HepG2 (cell line): ENCODE measurements around the gene TRPM5. TPM values are rescaled to one million over a fixed set of nuclear protein-coding genes. Genes with fewer than 3 reads are reported as not detected.
A peak's percentile ranks its signal among the peaks of the same experiment; 100 is the strongest.

Experiments
- BRCA1 ChIP-seq: sonication (generic); formaldehyde crosslinking; IDR thresholded peaks from 2 replicates; pipeline ENCODE4 v1.4.0; 2020; ENCODE audit warnings: missing genetic modification reagents
- LCORL ChIP-seq, 2 experiments: fragments of 450-650 bp in 1 of 2; sonication (generic) in 1 of 2; formaldehyde crosslinking in 1 of 2; IDR thresholded peaks; 2 replicates each; pipeline versions ENCODE4 v1.5.0 to v1.6.1; 2017 to 2020; ENCODE audit warnings: antibody characterized with exemption in 1 of 2, missing genetic modification reagents in 1 of 2
- PCBP2 ChIP-seq: fragments of 200-400 bp; formaldehyde crosslinking; optimal IDR thresholded peaks from 2 replicates; pipeline ENCODE3; 2018; ENCODE audit warnings: low read length, low read depth; ENCODE audit not compliant: poor library complexity, severe bottlenecking
- POLR2AphosphoS2 ChIP-seq: IDR thresholded peaks from 2 replicates; pipeline ENCODE4 v1.6.1; 2011; ENCODE audit warnings: low read depth, low read length, improper control_type of control experiment
- SNAI1 ChIP-seq: sonication (generic); formaldehyde crosslinking; IDR thresholded peaks from 2 replicates; pipeline ENCODE4 v1.5.0; 2020; ENCODE audit warnings: mild to moderate bottlenecking, missing genetic modification reagents, borderline replicate concordance
- TEAD3 ChIP-seq: optimal IDR thresholded peaks from 2 replicates; pipeline ENCODE3; 2016; ENCODE audit warnings: borderline replicate concordance
- ZBTB7B ChIP-seq: sonication (generic); formaldehyde crosslinking; IDR thresholded peaks from 2 replicates; pipeline ENCODE4 v1.4.0; 2020; ENCODE audit warnings: missing genetic modification reagents
- ZNF253 ChIP-seq: sonication (generic); formaldehyde crosslinking; IDR thresholded peaks from 2 replicates; pipeline ENCODE4 v1.8.0; 2022; ENCODE audit warnings: mild to moderate bottlenecking, missing genetic modification reagents, borderline replicate concordance
- ZNF296 ChIP-seq: sonication (generic); formaldehyde crosslinking; conservative IDR thresholded peaks from 2 replicates; pipeline ENCODE4 v1.5.0; 2020; ENCODE audit warnings: mild to moderate bottlenecking, missing genetic modification reagents
- ZNF3 ChIP-seq: IDR thresholded peaks from 2 replicates; pipeline ENCODE4 v1.7.0; 2017; ENCODE audit warnings: inconsistent platforms
- ZNF546 ChIP-seq: sonication (generic); formaldehyde crosslinking; conservative IDR thresholded peaks from 2 replicates; pipeline ENCODE4 v1.8.1; 2023; ENCODE audit warnings: mild to moderate bottlenecking, missing genetic modification reagents
- ZNF720 ChIP-seq: sonication (generic); formaldehyde crosslinking; IDR thresholded peaks from 2 replicates; pipeline ENCODE4 v1.4.0; 2020; ENCODE audit warnings: missing genetic modification reagents
- polyA plus RNA-seq, 8 experiments: library from polyadenylated mRNA; depleted of rRNA in 3 of 8; stranded (reverse) in 7 of 8; unstranded in 1 of 8; fragments of >200 nt; fragmentation: Illumina TruSeq in 4 of 8; extraction: Trizol in 4 of 8; gene quantifications; 2 replicates each; pipeline versions ENCODE4 v1.2.1 to v1.2.3, GENCODE V29; 2011 to 2016; ENCODE audit warnings: low read depth in 4 of 8, missing spikeins in 1 of 8, mixed read lengths in 1 of 8; ENCODE audit not compliant: insufficient read depth in 1 of 8
- total RNA-seq, 5 experiments: library from RNA; depleted of rRNA; stranded (reverse); fragments of >200 nt; fragmentation: Illumina TruSeq; extraction: Trizol; gene quantifications; 2 replicates each; pipeline ENCODE4 v1.2.3, GENCODE V29; 2016; ENCODE audit warnings: low read depth in 1 of 5
- TF ChIP-seq, protein P1 (sequence below): sonication (generic); formaldehyde crosslinking; IDR thresholded peaks from 2 replicates; pipeline ENCODE4 v1.9.0; 2022; ENCODE audit warnings: low read depth, missing genetic modification reagents
- TF ChIP-seq, protein P2 (sequence below): sonication (generic); formaldehyde crosslinking; IDR thresholded peaks from 2 replicates; pipeline ENCODE4 v1.5.0; 2020; ENCODE audit warnings: missing genetic modification reagents
- TF ChIP-seq, protein P3 (sequence below): sonication (generic); formaldehyde crosslinking; IDR thresholded peaks from 2 replicates; pipeline ENCODE4 v1.4.0; 2020; ENCODE audit warnings: missing genetic modification reagents, mild to moderate bottlenecking, borderline replicate concordance
- TF ChIP-seq, protein P4 (sequence below): sonication (generic); formaldehyde crosslinking; IDR thresholded peaks from 2 replicates; pipeline ENCODE4 v1.4.0; 2020; ENCODE audit warnings: missing genetic modification reagents, borderline replicate concordance
- TF ChIP-seq, protein P5 (sequence below): sonication (generic); formaldehyde crosslinking; IDR thresholded peaks from 2 replicates; pipeline ENCODE4; 2020; ENCODE audit warnings: missing genetic modification reagents, mild to moderate bottlenecking, borderline replicate concordance

TRPM5 gene
- total and polyA plus RNA-seq, 2 of the 13 experiments (the other 11 are each of a cell fraction or from before 2014, with no cell fraction given) = 0.12 TPM; not detected in 1

DNA sequence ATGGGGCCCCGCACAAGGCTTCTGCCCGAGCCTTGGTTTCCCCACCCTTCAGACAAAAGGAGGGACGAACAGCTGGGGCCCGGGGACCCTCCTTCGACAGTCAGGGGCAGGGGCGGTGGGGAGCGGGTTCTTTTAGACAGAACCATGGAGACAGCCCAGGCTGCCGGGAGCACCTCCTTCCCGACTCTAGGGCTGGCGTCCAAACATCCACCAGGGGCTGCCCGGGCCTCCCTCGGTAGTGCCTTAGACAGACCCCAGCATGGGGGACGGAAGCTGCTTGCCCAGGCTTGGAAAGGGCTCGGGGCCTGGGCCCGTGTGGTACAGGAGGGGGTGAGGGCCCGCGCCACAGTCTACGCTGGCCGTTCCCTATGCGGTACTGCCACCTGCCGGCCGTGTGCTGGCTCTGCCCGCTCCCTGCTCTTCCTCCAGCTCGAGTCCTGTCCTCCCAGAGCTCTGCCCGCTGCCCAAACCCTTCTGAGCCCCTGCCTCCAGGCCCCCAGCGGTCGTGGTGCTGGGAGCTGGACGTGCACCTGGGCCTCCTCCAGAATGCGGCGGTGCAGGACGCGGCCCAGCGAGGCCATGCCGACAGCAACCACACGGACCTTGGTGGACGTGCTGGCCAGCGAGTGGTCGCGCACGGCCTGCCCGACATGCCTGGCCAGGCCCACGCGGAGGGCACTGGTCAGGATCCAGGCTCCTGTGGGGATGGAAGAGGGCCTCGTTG is 23.6 kb downstream of the TRPM5 start (continued):
- TF ChIP-seq ZNF296 (CRISPR knock-in tag) (no peak), ZNF720 (CRISPR knock-in tag) (no peak), POLR2AphosphoS2 (no peak), PCBP2 (no peak), ZNF253 (no peak), BRCA1 (CRISPR knock-in tag) (peak; percentile 63; the same call in 1 of the 2 replicates), TEAD3 (CRISPR knock-in tag) (no peak), ZNF3 (CRISPR knock-in tag) (no peak), ZNF546 (no peak), ZBTB7B (no peak), LCORL (IDR thresholded peaks at IDR 0.05) (no peak), LCORL (CRISPR knock-in tag; IDR thresholded peaks at IDR 0.05) (0 out of 2 replicates have a peak, but pooled peaks have one; percentile 54), SNAI1 (CRISPR knock-in tag) (no peak)
- TF ChIP-seq, protein P1, sequence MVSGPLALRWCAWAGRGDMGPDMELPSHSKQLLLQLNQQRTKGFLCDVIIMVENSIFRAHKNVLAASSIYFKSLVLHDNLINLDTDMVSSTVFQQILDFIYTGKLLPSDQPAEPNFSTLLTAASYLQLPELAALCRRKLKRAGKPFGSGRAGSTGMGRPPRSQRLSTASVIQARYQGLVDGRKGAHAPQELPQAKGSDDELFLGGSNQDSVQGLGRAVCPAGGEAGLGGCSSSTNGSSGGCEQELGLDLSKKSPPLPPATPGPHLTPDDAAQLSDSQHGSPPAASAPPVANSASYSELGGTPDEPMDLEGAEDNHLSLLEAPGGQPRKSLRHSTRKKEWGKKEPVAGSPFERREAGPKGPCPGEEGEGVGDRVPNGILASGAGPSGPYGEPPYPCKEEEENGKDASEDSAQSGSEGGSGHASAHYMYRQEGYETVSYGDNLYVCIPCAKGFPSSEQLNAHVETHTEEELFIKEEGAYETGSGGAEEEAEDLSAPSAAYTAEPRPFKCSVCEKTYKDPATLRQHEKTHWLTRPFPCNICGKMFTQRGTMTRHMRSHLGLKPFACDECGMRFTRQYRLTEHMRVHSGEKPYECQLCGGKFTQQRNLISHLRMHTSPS (CRISPR knock-in tag) = no peak
- TF ChIP-seq, protein P2, sequence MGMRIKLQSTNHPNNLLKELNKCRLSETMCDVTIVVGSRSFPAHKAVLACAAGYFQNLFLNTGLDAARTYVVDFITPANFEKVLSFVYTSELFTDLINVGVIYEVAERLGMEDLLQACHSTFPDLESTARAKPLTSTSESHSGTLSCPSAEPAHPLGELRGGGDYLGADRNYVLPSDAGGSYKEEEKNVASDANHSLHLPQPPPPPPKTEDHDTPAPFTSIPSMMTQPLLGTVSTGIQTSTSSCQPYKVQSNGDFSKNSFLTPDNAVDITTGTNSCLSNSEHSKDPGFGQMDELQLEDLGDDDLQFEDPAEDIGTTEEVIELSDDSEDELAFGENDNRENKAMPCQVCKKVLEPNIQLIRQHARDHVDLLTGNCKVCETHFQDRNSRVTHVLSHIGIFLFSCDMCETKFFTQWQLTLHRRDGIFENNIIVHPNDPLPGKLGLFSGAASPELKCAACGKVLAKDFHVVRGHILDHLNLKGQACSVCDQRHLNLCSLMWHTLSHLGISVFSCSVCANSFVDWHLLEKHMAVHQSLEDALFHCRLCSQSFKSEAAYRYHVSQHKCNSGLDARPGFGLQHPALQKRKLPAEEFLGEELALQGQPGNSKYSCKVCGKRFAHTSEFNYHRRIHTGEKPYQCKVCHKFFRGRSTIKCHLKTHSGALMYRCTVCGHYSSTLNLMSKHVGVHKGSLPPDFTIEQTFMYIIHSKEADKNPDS (CRISPR knock-in tag) = no peak
- TF ChIP-seq, protein P3, sequence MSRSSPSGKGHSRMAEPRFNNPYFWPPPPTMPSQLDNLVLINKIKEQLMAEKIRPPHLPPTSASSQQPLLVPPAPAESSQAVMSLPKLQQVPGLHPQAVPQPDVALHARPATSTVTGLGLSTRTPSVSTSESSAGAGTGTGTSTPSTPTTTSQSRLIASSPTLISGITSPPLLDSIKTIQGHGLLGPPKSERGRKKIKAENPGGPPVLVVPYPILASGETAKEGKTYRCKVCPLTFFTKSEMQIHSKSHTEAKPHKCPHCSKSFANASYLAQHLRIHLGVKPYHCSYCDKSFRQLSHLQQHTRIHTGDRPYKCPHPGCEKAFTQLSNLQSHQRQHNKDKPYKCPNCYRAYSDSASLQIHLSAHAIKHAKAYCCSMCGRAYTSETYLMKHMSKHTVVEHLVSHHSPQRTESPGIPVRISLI = no peak
- TF ChIP-seq, protein P4, sequence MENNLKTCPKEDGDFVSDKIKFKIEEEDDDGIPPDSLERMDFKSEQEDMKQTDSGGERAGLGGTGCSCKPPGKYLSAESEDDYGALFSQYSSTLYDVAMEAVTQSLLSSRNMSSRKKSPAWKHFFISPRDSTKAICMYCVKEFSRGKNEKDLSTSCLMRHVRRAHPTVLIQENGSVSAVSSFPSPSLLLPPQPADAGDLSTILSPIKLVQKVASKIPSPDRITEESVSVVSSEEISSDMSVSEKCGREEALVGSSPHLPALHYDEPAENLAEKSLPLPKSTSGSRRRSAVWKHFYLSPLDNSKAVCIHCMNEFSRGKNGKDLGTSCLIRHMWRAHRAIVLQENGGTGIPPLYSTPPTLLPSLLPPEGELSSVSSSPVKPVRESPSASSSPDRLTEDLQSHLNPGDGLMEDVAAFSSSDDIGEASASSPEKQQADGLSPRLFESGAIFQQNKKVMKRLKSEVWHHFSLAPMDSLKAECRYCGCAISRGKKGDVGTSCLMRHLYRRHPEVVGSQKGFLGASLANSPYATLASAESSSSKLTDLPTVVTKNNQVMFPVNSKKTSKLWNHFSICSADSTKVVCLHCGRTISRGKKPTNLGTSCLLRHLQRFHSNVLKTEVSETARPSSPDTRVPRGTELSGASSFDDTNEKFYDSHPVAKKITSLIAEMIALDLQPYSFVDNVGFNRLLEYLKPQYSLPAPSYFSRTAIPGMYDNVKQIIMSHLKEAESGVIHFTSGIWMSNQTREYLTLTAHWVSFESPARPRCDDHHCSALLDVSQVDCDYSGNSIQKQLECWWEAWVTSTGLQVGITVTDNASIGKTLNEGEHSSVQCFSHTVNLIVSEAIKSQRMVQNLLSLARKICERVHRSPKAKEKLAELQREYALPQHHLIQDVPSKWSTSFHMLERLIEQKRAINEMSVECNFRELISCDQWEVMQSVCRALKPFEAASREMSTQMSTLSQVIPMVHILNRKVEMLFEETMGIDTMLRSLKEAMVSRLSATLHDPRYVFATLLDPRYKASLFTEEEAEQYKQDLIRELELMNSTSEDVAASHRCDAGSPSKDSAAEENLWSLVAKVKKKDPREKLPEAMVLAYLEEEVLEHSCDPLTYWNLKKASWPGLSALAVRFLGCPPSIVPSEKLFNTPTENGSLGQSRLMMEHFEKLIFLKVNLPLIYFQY (CRISPR knock-in tag) = no peak
- TF ChIP-seq, protein P5, sequence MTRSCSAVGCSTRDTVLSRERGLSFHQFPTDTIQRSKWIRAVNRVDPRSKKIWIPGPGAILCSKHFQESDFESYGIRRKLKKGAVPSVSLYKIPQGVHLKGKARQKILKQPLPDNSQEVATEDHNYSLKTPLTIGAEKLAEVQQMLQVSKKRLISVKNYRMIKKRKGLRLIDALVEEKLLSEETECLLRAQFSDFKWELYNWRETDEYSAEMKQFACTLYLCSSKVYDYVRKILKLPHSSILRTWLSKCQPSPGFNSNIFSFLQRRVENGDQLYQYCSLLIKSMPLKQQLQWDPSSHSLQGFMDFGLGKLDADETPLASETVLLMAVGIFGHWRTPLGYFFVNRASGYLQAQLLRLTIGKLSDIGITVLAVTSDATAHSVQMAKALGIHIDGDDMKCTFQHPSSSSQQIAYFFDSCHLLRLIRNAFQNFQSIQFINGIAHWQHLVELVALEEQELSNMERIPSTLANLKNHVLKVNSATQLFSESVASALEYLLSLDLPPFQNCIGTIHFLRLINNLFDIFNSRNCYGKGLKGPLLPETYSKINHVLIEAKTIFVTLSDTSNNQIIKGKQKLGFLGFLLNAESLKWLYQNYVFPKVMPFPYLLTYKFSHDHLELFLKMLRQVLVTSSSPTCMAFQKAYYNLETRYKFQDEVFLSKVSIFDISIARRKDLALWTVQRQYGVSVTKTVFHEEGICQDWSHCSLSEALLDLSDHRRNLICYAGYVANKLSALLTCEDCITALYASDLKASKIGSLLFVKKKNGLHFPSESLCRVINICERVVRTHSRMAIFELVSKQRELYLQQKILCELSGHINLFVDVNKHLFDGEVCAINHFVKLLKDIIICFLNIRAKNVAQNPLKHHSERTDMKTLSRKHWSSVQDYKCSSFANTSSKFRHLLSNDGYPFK = no peak
